SU-DHL-6 (cell line): ENCODE data around the gene TREH.

Experiments used
- H2AFZ ChIP-seq: fragments of 200-600 bp; sonication (generic); 2 replicates; pipeline ENCODE4 v1.6.1; 2014; ENCODE audit warnings: low read depth, mild to moderate bottlenecking, moderate library complexity, mixed read lengths, antibody characterized with exemption, low read length; ENCODE audit not compliant: severe bottlenecking
- H3F3A ChIP-seq: fragments of 200-600 bp; shearing (Covaris generic); 2 replicates; pipeline ENCODE4 v1.6.0; 2016; ENCODE audit warnings: antibody characterized with exemption, mild to moderate bottlenecking; ENCODE audit not compliant: insufficient read depth
- H3K27ac ChIP-seq: fragments of 200-600 bp; sonication (generic); 2 replicates; pipeline ENCODE4 v1.5.1; 2016; ENCODE audit warnings: low read depth, mild to moderate bottlenecking, low read length, moderate library complexity, mixed read lengths
- H3K27me3 ChIP-seq: fragments of 200-600 bp; sonication (generic), shearing (Covaris generic); 2 replicates; pipeline ENCODE4 v1.6.0; 2014; ENCODE audit warnings: mild to moderate bottlenecking, low read length
- H3K36me3 ChIP-seq: fragments of 200-600 bp; sonication (generic); 2 replicates; pipeline ENCODE4 v1.6.1; 2014; ENCODE audit warnings: mild to moderate bottlenecking, low read length, mixed read lengths
- H3K4me2 ChIP-seq: fragments of 300-600, 200-600 bp; shearing (Covaris generic), sonication (generic); 2 replicates; pipeline ENCODE4 v1.6.0; 2014; ENCODE audit warnings: low read length, low read depth, mild to moderate bottlenecking; ENCODE audit not compliant: poor library complexity, severe bottlenecking
- H3K4me3 ChIP-seq: fragments of 200-600 bp; sonication (generic); 2 replicates; pipeline ENCODE4 v1.5.1; 2014; ENCODE audit warnings: antibody characterized with exemption, low read length, mild to moderate bottlenecking, mixed read lengths; ENCODE audit not compliant: insufficient read depth, poor library complexity, severe bottlenecking
- H3K79me2 ChIP-seq: fragments of 200-600 bp; sonication (generic); 2 replicates; pipeline ENCODE4 v1.6.1; 2014; ENCODE audit warnings: mild to moderate bottlenecking, low read length, moderate library complexity; ENCODE audit not compliant: insufficient read depth
- H3K9ac ChIP-seq: fragments of 200-600 bp; sonication (generic); 2 replicates; pipeline ENCODE4 v1.7.0; 2014; ENCODE audit warnings: mild to moderate bottlenecking, low read length
- H3K9me2 ChIP-seq: fragments of 200-600 bp; sonication (generic); replicated peaks from 2 replicates; pipeline ENCODE4 v1.6.1; 2014; ENCODE audit warnings: low read length; ENCODE audit not compliant: insufficient read depth
- H3K9me3 ChIP-seq: fragments of 200-600 bp; sonication (generic); 2 replicates; pipeline ENCODE4 v1.6.1; 2014; ENCODE audit warnings: low read length, mixed read lengths; ENCODE audit not compliant: insufficient read depth
- H4K20me1 ChIP-seq: fragments of 200-600 bp; sonication (generic); 2 replicates; pipeline ENCODE4 v1.6.1; 2014; ENCODE audit warnings: low read depth, mild to moderate bottlenecking, antibody characterized with exemption, low read length, moderate library complexity, mixed read lengths
- EZH2phosphoT487 ChIP-seq: fragments of 200-600 bp; sonication (generic), shearing (Covaris generic); conservative IDR thresholded peaks from 2 replicates; pipeline ENCODE4 v1.6.1; 2018; ENCODE audit warnings: mild to moderate bottlenecking, antibody characterized with exemption, low read length, moderate library complexity, mixed read lengths
- TF ChIP-seq, protein P1 (sequence below): fragments of 200-600 bp; sonication (generic); IDR thresholded peaks from one replicate; pipeline ENCODE4 v1.5.1; 2017; ENCODE audit warnings: antibody characterized with exemption, mild to moderate bottlenecking, low read length, moderate library complexity; ENCODE audit not compliant: insufficient read depth, poor library complexity, severe bottlenecking

The TREH gene

DNA sequence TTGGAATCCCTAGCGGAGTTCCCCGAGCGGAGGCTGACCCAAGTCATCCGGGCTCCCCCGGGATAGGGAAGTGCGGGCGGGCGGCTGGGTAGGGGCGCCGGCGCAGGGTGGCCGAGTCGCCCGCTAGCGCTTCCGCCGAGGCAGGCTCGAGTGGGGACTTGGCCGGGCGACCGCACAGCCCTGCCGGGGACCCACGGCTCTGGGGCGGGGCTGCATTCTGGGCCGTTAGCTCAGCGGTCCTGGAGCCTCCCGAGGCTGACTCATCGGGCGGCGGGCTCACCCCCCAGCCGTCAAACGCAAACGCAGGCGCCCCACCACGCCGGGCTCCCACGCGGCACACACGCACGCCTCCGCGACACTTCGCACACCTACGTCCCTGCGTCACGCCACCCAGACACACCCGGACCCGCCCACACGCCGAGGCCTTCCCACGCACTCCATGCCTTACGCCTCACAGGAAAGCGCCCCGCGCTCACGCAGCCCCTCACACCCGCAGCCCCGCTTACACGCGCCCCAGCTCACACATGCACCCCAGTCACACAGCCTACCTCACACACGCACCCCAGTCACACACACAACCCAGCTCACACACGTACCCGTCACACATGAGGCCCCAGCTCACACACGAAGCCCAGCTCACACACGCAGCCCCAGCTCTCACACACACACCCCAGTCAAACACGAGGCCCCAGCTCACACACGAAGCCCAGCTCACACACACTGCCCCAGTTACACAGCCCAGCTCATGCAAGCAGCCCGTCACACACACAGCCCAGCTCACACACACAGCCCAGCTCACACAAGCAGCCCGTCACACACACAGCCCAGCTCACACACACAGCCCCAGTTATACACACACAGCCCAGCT, 70.9 kb downstream of the TREH start:
- no peak for TF ChIP-seq EZH2phosphoT487
- TF ChIP-seq, protein P1, sequence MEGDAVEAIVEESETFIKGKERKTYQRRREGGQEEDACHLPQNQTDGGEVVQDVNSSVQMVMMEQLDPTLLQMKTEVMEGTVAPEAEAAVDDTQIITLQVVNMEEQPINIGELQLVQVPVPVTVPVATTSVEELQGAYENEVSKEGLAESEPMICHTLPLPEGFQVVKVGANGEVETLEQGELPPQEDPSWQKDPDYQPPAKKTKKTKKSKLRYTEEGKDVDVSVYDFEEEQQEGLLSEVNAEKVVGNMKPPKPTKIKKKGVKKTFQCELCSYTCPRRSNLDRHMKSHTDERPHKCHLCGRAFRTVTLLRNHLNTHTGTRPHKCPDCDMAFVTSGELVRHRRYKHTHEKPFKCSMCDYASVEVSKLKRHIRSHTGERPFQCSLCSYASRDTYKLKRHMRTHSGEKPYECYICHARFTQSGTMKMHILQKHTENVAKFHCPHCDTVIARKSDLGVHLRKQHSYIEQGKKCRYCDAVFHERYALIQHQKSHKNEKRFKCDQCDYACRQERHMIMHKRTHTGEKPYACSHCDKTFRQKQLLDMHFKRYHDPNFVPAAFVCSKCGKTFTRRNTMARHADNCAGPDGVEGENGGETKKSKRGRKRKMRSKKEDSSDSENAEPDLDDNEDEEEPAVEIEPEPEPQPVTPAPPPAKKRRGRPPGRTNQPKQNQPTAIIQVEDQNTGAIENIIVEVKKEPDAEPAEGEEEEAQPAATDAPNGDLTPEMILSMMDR: no peak
- H3K27ac ChIP-seq: no peak overlapping the region
- H3K27me3 ChIP-seq: no peaks in the 10 kb centered on the region; the same call in 1 of the 2 replicates
- H3K9me2 ChIP-seq: no peaks in the 10 kb centered on the region
- peak overlapping the region; percentile 24 for H2AFZ ChIP-seq
- no peaks in the 10 kb centered on the region for H3K36me3 ChIP-seq
- no peaks in the 10 kb centered on the region for H3K79me2 ChIP-seq
- peak overlapping the region; percentile 32; the same call in 1 of the 2 replicates for H3K9ac ChIP-seq
- H3F3A ChIP-seq: peaks cover 4% of the 10 kb centered on the region; the same call in 1 of the 2 replicates
- H3K9me3 ChIP-seq: no peaks in the 10 kb centered on the region
- H3K4me3 ChIP-seq: peak overlapping the region; percentile 29
- H4K20me1 ChIP-seq: no peaks in the 10 kb centered on the region
- peak overlapping the region; percentile 49 for H3K4me2 ChIP-seq

DNA sequence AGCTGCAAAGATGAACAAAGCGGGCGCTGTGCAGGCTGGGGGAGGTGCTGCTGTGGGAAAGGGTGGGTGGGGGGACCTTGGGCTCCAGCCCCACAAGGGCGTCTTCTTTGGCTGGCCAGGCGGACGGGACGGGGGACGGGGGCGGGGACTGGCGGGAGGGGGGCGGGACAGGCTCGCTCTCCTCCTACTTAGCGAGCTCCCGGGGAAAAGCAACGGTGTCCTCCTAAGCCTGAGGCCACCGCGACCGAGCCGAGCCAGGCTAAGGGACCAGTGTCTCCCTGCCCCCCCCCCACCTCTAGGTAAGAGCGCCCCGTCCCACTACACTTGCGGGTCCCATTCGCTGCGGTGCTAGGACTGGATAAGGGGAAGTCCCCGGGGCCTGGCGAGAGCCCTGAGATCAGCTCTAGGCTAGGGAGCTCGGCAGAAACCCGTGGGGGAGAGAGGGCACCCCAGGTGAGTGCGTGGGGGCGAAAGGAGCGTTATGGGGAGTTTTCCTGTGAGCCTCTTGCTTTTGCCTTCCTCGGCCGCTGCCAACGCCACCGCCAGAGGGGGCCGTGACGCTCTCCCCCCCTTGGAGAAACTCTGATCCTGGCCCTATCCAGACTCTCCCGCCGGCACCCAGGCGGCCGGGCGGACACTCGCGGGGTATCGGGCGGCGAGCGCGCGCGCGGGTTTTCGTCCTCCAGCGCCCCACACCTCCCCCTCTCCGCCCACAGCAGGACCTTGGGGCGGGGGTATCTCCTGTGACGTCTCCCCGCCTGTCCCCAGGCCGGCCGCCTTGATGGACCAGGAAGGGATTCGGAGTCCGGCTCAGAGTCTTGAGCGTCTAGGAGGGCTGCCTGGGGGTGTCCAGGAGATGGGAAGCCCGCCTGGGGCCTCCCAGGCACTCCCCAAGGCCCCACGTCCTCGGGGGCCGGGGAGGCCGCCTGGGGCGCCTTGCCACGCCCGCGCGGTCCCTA, 71.8 kb downstream of the TREH start, which contains the start of gene PHLDB1:
TSS of gene PHLDB1 (plus strand) at position 215 of the 959 bp plus-strand sequence. CDS start 6,222 bp downstream, outside the sequence.
- Histone ChIP-seq H3K4me2 (peak within 1 kb of the TSS; percentile 49), H3K79me2 (no peaks in the 10 kb centered on the region), H3K36me3 (no peaks in the 10 kb centered on the region), H2AFZ (peak within 1 kb of the TSS; percentile 24), H3K27ac (no peak within 1 kb of the TSS), H4K20me1 (no peaks in the 10 kb centered on the region), H3K9me2 (no peaks in the 10 kb centered on the region), H3K27me3 (no peaks in the 10 kb centered on the region; the same call in 1 of the 2 replicates), H3K4me3 (peak within 1 kb of the TSS; percentile 29), H3F3A (peaks cover 8% of the 10 kb centered on the region), H3K9me3 (no peaks in the 10 kb centered on the region), H3K9ac (peak within 1 kb of the TSS; percentile 32; the same call in 1 of the 2 replicates)
- TF ChIP-seq, protein P1: no peak
